ENCODE data around the gene HNF1A. TPM values are rescaled to one million over a fixed set of nuclear protein-coding genes. Genes with fewer than 3 reads are reported as not detected.
A peak's percentile ranks its signal among the peaks of the same experiment; 100 is the strongest.

Gene HNF1A
- total RNA-seq, 6 experiments from 2014 or later = 9.8 to 20.5 (median 19.0) TPM

DNA sequence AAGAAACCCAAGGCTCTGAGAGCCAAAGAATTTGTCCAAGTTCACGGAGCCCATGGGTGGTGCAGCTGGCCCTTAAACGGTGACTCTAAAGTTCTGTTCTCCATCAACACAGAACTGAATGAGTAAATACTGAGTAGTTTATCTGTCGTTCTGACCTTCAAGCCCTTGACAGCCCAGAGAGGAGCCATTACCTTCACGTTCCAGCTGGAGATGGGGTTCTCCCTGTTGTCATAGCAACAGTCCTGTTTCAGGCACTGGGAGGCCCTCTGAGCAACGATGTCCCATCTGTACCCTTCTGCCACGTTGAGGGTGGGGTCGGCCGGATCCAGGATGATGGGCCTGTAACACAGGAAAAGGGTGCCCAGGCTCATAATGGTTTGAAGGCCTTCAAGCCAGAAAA is 45.5 kb downstream of the HNF1A start:
- Histone ChIP-seq H3K9me3 (no peaks in the 10 kb centered on the region), H3K4me1 (peaks cover 0 to 44% (median 7%) of the 10 kb centered on the region in 4 donors), H3K27me3 (no peaks in the 10 kb centered on the region), H3K36me3 (no peaks in the 10 kb centered on the region), H3K4me3 (no peak overlapping the region), H3K27ac (peak overlapping the region in 1 of 3 donors; percentile 49)
- intact Hi-C loops (cut with DNase I) = no loop called here
- ATAC-seq (no peak), DNase-seq (no peak)
- TF ChIP-seq POLR2A (IDR thresholded peaks at IDR 0.05) = no peak
- 78% methylated on average over 7 of the region's 8 CpGs for WGBS (ENCODE audit: insufficient coverage, low coverage, low lambda C conversion rate, missing lambda C conversion rate)

GRCh38 chr12:121025442-121026226 is 47.3 kb downstream of the HNF1A start:
- Histone ChIP-seq H3K27ac (peak overlapping the region; percentile 69 to 98 (median 93)), H3K4me1 (peaks cover 0 to 44% (median 7%) of the 10 kb centered on the region in 4 donors), H3K36me3 (no peaks in the 10 kb centered on the region), H3K9me3 (no peaks in the 10 kb centered on the region), H3K4me3 (no peak overlapping the region), H3K27me3 (no peaks in the 10 kb centered on the region)
- ATAC-seq (peak; percentile 88 to 95 (median 92)), DNase-seq (peak; percentile 78 to 92 (median 90))
- TF ChIP-seq, protein P1, sequence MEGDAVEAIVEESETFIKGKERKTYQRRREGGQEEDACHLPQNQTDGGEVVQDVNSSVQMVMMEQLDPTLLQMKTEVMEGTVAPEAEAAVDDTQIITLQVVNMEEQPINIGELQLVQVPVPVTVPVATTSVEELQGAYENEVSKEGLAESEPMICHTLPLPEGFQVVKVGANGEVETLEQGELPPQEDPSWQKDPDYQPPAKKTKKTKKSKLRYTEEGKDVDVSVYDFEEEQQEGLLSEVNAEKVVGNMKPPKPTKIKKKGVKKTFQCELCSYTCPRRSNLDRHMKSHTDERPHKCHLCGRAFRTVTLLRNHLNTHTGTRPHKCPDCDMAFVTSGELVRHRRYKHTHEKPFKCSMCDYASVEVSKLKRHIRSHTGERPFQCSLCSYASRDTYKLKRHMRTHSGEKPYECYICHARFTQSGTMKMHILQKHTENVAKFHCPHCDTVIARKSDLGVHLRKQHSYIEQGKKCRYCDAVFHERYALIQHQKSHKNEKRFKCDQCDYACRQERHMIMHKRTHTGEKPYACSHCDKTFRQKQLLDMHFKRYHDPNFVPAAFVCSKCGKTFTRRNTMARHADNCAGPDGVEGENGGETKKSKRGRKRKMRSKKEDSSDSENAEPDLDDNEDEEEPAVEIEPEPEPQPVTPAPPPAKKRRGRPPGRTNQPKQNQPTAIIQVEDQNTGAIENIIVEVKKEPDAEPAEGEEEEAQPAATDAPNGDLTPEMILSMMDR (IDR thresholded peaks at IDR 0.05) = no peak
- TF ChIP-seq POLR2A (IDR thresholded peaks at IDR 0.05) = no peak
- 27% methylated on average over 11 of the region's 11 CpGs for WGBS (ENCODE audit: insufficient coverage, low coverage, low lambda C conversion rate, missing lambda C conversion rate)
- intact Hi-C loops (cut with DNase I) = no loop called here

DNA sequence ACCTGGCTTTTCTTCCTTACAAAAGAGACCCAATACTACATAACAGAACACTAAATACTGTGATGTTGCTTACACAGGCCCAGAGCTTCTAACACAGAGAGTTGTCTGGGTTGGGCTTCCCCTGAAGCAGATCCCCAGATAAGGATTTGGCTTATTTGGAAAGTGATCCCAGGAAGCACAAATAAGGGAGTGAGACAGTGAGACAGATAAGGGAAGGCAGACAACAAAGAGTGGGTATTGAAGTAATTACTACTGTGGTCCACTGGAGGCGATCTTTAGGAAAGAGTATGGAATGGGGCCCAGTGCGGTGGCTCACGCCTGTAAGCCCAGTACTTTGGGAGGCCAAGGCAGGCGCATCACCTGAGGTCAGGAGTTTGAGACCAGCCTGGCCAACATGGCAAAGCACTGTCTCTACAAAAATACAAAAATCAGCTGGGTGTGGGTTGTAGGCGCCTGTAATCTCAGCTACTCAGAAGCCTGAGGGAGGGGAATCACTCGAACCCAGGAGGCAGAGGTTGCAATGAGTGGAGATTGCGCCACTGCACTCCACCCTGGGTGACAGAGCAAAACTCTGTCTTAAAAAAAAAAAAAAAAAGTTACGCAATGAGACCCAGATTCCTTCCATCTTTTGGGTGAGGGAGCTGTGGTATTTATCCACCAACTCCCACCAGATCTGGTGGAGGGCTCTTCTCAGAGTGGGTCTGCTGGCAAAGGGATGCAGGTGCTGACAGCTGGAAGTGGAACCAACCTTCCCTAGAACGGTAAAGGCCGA is 48.1 kb downstream of the HNF1A start:
- no peak overlapping the region for H3K4me3 ChIP-seq
- no peaks in the 10 kb centered on the region for H3K9me3 ChIP-seq
- H3K4me1 ChIP-seq = peaks cover 0 to 39% (median 7%) of the 10 kb centered on the region in 4 donors
- intact Hi-C loops (cut with DNase I) = no loop called here
- peak; percentile 26 to 55 (median 42) for ATAC-seq
- H3K36me3 ChIP-seq = no peaks in the 10 kb centered on the region
- no peak for TF ChIP-seq POLR2A (IDR thresholded peaks at IDR 0.05)
- TF ChIP-seq, protein P1 (IDR thresholded peaks at IDR 0.05) = peak in 3 of 4 donors; percentile 15 to 31 (median 17)
- H3K27ac ChIP-seq = peak overlapping the region; percentile 69 to 98 (median 93)
- no peaks in the 10 kb centered on the region for H3K27me3 ChIP-seq
- 55% methylated on average over 4 of the region's 10 CpGs for WGBS (ENCODE audit: insufficient coverage, low coverage, low lambda C conversion rate, missing lambda C conversion rate)
- no peak for DNase-seq

GRCh38 chr12:121030576-121031212 is 52.4 kb downstream of the HNF1A start:
- ATAC-seq (no peak), DNase-seq (no peak)
- intact Hi-C loops (cut with DNase I) = no loop called here
- H3K4me3 ChIP-seq = no peak overlapping the region
- H3K4me1 ChIP-seq = peaks cover 0 to 13% (median 3%) of the 10 kb centered on the region in 4 donors
- no peak overlapping the region for H3K27ac ChIP-seq
- H3K27me3 ChIP-seq = no peaks in the 10 kb centered on the region
- H3K9me3 ChIP-seq = no peaks in the 10 kb centered on the region
- TF ChIP-seq POLR2A (IDR thresholded peaks at IDR 0.05) = no peak
- TF ChIP-seq, protein P1 (IDR thresholded peaks at IDR 0.05) = no peak
- no peaks in the 10 kb centered on the region for H3K36me3 ChIP-seq
- 74% methylated on average over 8 of the region's 10 CpGs for WGBS (ENCODE audit: insufficient coverage, low coverage, low lambda C conversion rate, missing lambda C conversion rate)

Measured in right lobe of liver (tissue), 6 donors.